Suprapubic skin (tissue), 4 donors: Measurements from ENCODE around the gene TOR3A.

ENCODE experiments used
- CTCF ChIP-seq, 2 donors: fragments of 200-600 bp in 1 of 2; fragments of 450-650 bp in 1 of 2; sonication (generic) in 1 of 2; IDR thresholded peaks; one replicate each; pipeline ENCODE4 v1.5.1; 2016 to 2019; ENCODE audit warnings: antibody characterized with exemption in 2 of 2, mild to moderate bottlenecking in 1 of 2, moderate library complexity in 1 of 2
- EP300 ChIP-seq: sonication (generic); formaldehyde crosslinking; IDR thresholded peaks from one replicate; pipeline ENCODE4 v1.6.1; 2017; ENCODE audit warnings: antibody characterized with exemption
- POLR2AphosphoS5 ChIP-seq, 3 donors: sonication (generic); formaldehyde crosslinking; IDR thresholded peaks; one replicate each; pipeline ENCODE4 v1.6.1; 2017; ENCODE audit warnings: antibody characterized with exemption in 3 of 3

GRCh38 chr1:179047636-179047997 is 34.3 kb upstream of the TOR3A start:
- TF ChIP-seq CTCF (IDR thresholded peaks at IDR 0.05) (no peak), POLR2AphosphoS5 (IDR thresholded peaks at IDR 0.05) (no peak), EP300 (no peak)
